Chondrocyte (in vitro differentiated cells): Measurements from ENCODE around the gene PIK3R3. TPM values are rescaled to one million over a fixed set of nuclear protein-coding genes. Genes with fewer than 3 reads are reported as not detected.

Experiments used
- DNase-seq: peaks from one replicate; pipeline ENCODE4 v3.0.0; 2021; ENCODE audit warnings: mixed read lengths, low spot score
- H3K27ac Mint-ChIP-seq: one replicate; pipeline ENCODE4 v1.8.0; 2021; ENCODE audit warnings: mild to moderate bottlenecking, moderate library complexity, mixed read lengths; ENCODE audit not compliant: unreplicated experiment
- H3K27me3 Mint-ChIP-seq: 2 replicates; pipeline ENCODE4 v1.8.0; 2021; ENCODE audit warnings: low read depth, mixed read lengths
- H3K36me3 Mint-ChIP-seq: 2 replicates; pipeline ENCODE4 v1.8.0; 2021; ENCODE audit warnings: low read depth, mixed read lengths
- H3K4me1 Mint-ChIP-seq: 2 replicates; pipeline ENCODE4 v1.8.0; 2021; ENCODE audit warnings: low read depth, mild to moderate bottlenecking, mixed read lengths
- H3K4me3 Mint-ChIP-seq: one replicate; pipeline ENCODE4 v1.8.0; 2021; ENCODE audit warnings: mild to moderate bottlenecking, moderate library complexity, mixed read lengths; ENCODE audit not compliant: unreplicated experiment
- H3K9me3 Mint-ChIP-seq: 2 replicates; pipeline ENCODE4 v1.8.0; 2021; ENCODE audit warnings: low read depth, mixed read lengths
- total RNA-seq: library from RNA; stranded (reverse); gene quantifications from 3 replicates; pipeline ENCODE4 v1.2.1, GENCODE V29; 2021
- TF ChIP-seq, protein P1 (sequence below): fragments of 200-600 bp; sonication (generic); IDR thresholded peaks from 2 replicates; pipeline ENCODE4 v1.5.0; 2021; ENCODE audit warnings: antibody characterized with exemption, mild to moderate bottlenecking, moderate library complexity

Gene PIK3R3
- total RNA-seq, 1 donor from 2014 or later = 23.4 TPM

DNA sequence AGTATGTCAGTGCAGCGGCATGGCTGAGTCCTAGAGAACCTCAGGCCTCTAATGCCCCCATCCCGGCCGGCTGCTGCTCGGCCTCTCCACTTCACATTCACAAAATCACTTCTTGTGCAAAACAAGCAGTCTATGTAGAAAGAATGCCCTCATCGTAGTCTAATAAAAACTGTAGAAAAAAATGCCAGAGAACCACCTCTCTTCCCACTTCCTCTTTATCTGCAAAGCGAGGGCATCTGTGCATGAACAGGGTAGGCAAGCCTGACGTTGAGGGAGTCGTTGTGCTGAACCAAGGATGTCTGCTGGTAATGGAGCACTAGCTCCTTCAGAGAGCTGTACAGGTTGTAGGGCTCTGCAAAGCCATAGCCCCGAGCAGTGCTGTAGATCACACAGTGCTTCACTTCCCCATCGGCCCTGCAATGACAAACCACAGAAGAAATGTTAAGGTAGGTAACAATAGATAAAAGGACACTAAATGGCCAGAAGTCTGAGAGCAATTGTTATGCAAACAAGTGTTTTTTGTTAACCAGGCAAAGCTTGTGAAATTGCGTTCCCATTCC lies 88.9 kb downstream of the PIK3R3 start:
- Mint-ChIP-seq H3K27ac (no peak overlapping the region), H3K9me3 (no peaks in the 10 kb centered on the region), H3K27me3 (no peaks in the 10 kb centered on the region), H3K36me3 (peaks cover 12% of the 10 kb centered on the region), H3K4me1 (peaks cover 3% of the 10 kb centered on the region), H3K4me3 (no peak overlapping the region)
- no peak for DNase-seq
- TF ChIP-seq, protein P1, sequence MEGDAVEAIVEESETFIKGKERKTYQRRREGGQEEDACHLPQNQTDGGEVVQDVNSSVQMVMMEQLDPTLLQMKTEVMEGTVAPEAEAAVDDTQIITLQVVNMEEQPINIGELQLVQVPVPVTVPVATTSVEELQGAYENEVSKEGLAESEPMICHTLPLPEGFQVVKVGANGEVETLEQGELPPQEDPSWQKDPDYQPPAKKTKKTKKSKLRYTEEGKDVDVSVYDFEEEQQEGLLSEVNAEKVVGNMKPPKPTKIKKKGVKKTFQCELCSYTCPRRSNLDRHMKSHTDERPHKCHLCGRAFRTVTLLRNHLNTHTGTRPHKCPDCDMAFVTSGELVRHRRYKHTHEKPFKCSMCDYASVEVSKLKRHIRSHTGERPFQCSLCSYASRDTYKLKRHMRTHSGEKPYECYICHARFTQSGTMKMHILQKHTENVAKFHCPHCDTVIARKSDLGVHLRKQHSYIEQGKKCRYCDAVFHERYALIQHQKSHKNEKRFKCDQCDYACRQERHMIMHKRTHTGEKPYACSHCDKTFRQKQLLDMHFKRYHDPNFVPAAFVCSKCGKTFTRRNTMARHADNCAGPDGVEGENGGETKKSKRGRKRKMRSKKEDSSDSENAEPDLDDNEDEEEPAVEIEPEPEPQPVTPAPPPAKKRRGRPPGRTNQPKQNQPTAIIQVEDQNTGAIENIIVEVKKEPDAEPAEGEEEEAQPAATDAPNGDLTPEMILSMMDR = no peak

- Mint-ChIP-seq H3K36me3 (peaks cover 12% of the 10 kb centered on the region), H3K27ac (no peak overlapping the region), H3K4me3 (no peak overlapping the region), H3K9me3 (no peaks in the 10 kb centered on the region), H3K27me3 (no peaks in the 10 kb centered on the region), H3K4me1 (peaks cover 3% of the 10 kb centered on the region)
- TF ChIP-seq, protein P1 = no peak
- DNase-seq = no peak
Measured at GRCh38 chr1:46041974-46042373, 90.5 kb downstream of the PIK3R3 start.

GRCh38 chr1:46041551-46041950 lies 90.9 kb downstream of the PIK3R3 start:
- Mint-ChIP-seq H3K4me1 (peaks cover 3% of the 10 kb centered on the region), H3K36me3 (peaks cover 12% of the 10 kb centered on the region), H3K27ac (no peak overlapping the region), H3K9me3 (no peaks in the 10 kb centered on the region), H3K27me3 (no peaks in the 10 kb centered on the region), H3K4me3 (no peak overlapping the region)
- no peak for DNase-seq
- TF ChIP-seq, protein P1 = no peak

DNA sequence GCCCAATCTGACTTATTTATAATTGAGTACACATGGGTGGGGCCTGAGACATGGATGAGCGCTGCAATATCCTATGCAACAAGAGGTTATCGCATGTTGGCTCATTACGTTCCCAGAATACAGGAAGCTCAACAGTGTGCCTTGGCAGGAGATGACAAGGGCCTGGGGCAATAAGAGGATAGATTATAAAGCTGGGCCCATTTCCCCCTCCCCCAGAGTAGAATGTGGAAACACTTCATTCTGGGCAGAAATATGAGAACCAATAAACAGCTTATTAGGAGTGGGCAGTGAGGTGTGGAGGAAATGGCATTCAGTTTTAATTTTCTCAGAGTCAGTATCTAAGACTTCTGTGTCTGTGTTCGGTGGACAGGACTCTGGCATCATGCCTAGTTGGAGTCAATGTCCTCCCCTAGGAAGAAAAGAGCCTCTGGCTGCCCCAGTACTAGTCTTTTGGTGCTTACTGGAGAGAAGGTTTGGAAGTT lies 92.8 kb downstream of the PIK3R3 start:
- Mint-ChIP-seq H3K27me3 (no peaks in the 10 kb centered on the region), H3K4me3 (no peak overlapping the region), H3K9me3 (no peaks in the 10 kb centered on the region), H3K4me1 (peaks cover 3% of the 10 kb centered on the region), H3K27ac (peak overlapping the region; percentile 24), H3K36me3 (peaks cover 12% of the 10 kb centered on the region)
- no peak for DNase-seq
- TF ChIP-seq, protein P1 = no peak

- H3K4me3 Mint-ChIP-seq = no peak overlapping the region
- H3K36me3 Mint-ChIP-seq = peaks cover 7% of the 10 kb centered on the region
- H3K27me3 Mint-ChIP-seq = no peaks in the 10 kb centered on the region
- DNase-seq = no peak
- no peak overlapping the region for H3K27ac Mint-ChIP-seq
- TF ChIP-seq, protein P1 = peak; percentile 99
- peaks cover 3% of the 10 kb centered on the region for H3K4me1 Mint-ChIP-seq
- H3K9me3 Mint-ChIP-seq = no peaks in the 10 kb centered on the region
Measured at GRCh38 chr1:46036894-46037839, 95.3 kb downstream of the PIK3R3 start.
